Activated naive CD4-positive, alpha-beta T cell treated with anti-CD3 and anti-CD28 coated beads, Interleukin-2, amount 50 U/mL, for 72 hours (primary cell): Measurements from ENCODE around the gene TPBGL. TPM values are rescaled to one million over a fixed set of nuclear protein-coding genes. Genes with fewer than 3 reads are reported as not detected.
A peak's percentile ranks its signal among the peaks of the same experiment; 100 is the strongest.

Experiments used
- ATAC-seq, 2 donors: fragments of 150-1000 bp; cut with Tn5 transposase; 2 replicates each; pipeline ENCODE4 v1.10.0; 2021; ENCODE audit warnings: mild to moderate bottlenecking in 2 of 2, moderate library complexity in 2 of 2
- DNase-seq, 2 donors: peaks; one replicate each; pipeline ENCODE4 v3.0.0; 2021 to 2022; ENCODE audit warnings: low spot score in 2 of 2
- H3K27ac Mint-ChIP-seq, 2 donors: one replicate each; pipeline ENCODE4 v1.8.0; 2022; ENCODE audit warnings: mild to moderate bottlenecking in 2 of 2, mixed read lengths in 2 of 2
- H3K36me3 Mint-ChIP-seq, 2 donors: one replicate each; pipeline ENCODE4 v1.8.0; 2022; ENCODE audit warnings: mixed read lengths in 2 of 2
- H3K9me3 Mint-ChIP-seq, 2 donors: one replicate each; pipeline ENCODE4 v1.8.0; 2022; ENCODE audit warnings: mixed read lengths in 2 of 2
- total RNA-seq, 2 donors: library from RNA; stranded (reverse); gene quantifications; one replicate each; pipeline ENCODE4 v1.2.3, GENCODE V29; 2022

TPBGL gene, protein sequence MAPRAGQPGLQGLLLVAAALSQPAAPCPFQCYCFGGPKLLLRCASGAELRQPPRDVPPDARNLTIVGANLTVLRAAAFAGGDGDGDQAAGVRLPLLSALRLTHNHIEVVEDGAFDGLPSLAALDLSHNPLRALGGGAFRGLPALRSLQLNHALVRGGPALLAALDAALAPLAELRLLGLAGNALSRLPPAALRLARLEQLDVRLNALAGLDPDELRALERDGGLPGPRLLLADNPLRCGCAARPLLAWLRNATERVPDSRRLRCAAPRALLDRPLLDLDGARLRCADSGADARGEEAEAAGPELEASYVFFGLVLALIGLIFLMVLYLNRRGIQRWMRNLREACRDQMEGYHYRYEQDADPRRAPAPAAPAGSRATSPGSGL
- under 1 TPM; 0.07 to 0.68 TPM for total RNA-seq

DNA sequence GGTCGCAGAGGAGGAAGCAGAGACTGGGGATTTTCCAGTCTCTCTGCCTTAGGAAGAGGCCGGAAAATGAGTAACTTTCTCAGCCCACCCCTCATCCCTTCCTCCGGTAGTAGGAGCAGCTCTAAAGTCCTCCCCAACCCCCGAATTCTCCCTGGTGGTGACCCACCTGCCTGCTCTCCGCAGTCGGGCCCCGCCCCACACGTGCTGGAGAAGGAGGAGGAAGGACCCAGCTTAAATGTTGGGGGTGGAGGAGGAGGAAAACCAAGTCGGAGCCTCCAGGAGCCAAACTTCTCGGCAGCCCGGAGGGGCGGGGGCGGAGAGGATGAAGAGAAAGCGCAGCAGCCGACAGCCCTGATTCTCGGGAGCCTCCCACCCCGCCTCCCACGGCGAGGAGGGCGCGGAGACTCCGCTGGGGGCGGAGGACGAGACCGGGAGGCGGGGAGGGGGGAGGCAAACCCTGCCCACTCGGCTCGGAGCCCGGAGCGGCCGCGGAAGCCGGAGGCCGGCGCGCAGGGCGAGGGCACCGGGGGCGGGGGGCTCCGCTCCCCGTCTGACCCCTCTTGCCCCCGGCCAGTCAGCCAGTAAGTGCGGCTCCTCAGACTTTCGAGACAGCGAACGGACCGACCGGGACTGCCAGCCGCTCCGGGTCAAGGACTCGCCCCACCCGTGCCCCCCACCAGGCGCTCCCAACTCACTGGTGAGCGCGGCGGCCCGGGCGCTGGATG, at the start of gene TPBGL:
TSS of gene TPBGL (plus strand) at position 464 of the 725 bp plus-strand sequence. CDS start 276 bp downstream, outside the sequence.
- Mint-ChIP-seq H3K9me3 (no peaks in the 10 kb centered on the region), H3K36me3 (no peaks in the 10 kb centered on the region), H3K27ac (no peak within 1 kb of the TSS)
- no peak for ATAC-seq
- DNase-seq = peak in 1 of 2 donors; percentile 27

DNA sequence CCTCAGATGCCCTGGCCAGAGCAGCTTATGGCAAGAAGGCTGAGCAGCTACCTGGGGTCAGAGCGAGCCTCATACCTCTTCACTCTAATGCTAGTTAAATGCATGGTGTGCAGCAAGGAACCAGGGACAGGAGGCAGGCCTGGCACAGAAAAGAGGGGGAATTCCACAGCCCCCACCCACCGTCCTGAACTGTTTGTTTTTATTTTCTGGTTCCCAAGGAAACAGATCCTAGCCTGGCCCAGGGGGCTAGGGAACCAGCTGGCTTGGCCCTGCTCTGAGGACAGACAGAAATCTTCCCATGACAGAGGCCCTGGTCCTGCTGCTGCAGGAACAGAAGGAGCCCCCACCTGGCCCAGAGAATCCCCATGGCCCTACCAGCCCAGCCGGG, 49.2 kb upstream of the TPBGL start:
- ATAC-seq = no peak

DNA sequence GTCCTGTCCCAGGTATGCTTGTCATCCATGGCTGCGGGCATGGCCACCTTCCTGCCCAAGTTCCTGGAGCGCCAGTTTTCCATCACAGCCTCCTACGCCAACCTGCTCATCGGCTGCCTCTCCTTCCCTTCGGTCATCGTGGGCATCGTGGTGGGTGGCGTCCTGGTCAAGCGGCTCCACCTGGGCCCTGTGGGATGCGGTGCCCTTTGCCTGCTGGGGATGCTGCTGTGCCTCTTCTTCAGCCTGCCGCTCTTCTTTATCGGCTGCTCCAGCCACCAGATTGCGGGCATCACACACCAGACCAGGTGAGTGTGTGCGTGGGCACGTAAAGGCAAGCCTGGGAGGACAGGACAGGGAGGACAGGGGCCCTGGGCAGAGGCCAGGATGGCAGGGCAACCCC, 47.3 kb upstream of the TPBGL start:
- Mint-ChIP-seq H3K27ac (no peak overlapping the region), H3K9me3 (no peaks in the 10 kb centered on the region), H3K36me3 (no peaks in the 10 kb centered on the region)
- ATAC-seq = no peak
- no peak for DNase-seq

More for the DNA sequence above, 49.2 kb upstream of the TPBGL start:
- no peak for DNase-seq
- Mint-ChIP-seq H3K27ac (no peak overlapping the region), H3K36me3 (no peaks in the 10 kb centered on the region), H3K9me3 (no peaks in the 10 kb centered on the region)

DNA sequence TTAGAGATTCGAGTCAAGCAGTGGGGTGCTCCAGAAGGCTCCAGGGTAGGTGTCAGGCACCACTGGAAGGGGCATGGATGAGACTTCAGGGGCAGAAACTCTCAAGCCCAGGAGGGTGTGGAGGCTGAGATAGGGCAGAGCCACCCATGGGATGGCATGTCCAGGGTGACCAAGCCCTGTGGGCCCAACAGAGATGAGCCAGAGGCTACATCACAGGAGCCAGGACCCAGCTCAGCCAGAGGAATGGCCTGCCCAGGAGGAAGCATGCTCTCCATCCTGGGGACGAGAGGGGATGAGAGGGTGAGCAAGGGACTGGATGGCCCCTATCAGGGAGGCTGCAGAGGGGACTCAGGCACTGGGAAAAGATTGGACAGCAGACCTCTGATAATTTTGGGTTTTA, 46.9 kb upstream of the TPBGL start:
- DNase-seq = no peak
- Mint-ChIP-seq H3K36me3 (no peaks in the 10 kb centered on the region), H3K9me3 (no peaks in the 10 kb centered on the region), H3K27ac (no peak overlapping the region)
- no peak for ATAC-seq

DNA sequence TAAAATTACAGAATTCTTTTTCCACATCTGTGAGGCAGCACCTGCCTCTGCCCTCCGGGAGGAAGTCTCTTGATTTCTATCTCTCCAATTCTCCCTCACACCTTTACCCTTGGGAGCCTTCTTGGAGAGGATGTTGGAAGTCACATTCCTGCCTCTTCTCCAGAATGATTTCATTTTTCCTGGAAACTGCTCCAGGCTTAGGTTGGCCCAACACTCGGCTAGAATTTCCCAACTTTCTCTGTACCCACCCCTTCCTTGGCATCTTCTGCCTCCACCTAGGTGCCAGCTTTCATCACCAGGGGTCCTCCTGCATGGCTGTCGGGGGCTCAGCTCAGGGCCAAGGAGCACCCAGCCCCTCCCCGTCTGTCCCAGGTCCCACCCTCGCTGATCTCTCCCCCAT, 46.4 kb upstream of the TPBGL start:
- Mint-ChIP-seq H3K9me3 (no peaks in the 10 kb centered on the region), H3K27ac (no peak overlapping the region), H3K36me3 (no peaks in the 10 kb centered on the region)
- no peak for ATAC-seq
- no peak for DNase-seq

DNA sequence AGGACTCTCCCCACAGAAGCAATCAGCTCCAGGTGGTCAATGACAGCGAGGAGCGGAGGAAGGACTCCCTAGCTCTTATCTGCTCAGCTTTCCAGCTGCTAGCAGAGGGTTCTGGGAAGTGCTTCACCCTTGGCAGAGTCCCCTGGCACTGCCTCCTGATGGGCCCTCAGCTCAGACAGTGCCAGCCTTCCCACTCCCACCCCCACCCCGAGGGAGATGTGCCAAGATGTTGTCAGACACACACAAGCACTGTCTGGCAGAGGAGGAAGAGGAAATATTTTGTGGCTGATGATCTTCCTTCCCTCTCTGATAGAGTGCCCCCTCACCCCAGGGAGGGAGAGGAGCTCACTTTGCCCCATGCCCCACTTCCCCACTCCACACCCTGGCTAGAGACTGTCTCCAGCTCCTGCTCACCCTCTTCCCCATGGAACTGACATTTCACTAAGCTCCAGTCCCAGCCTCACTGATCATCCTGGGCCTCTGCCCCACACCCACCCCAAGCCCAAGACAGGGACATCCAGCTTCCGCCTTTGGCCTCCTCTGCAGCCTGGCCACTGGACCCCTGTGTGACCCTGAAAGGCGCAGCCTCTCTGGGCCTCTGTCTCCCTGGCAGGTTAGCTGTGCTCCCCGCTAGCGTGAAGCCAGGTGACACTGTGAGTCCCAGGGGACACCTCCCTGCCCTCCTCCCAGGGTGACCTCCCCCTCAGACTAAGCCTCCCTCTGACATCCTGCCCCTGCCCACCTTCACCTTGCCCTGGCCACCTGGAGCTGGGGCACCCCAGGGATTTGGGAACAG, 45.2 kb upstream of the TPBGL start:
- no peaks in the 10 kb centered on the region for H3K36me3 Mint-ChIP-seq
- H3K27ac Mint-ChIP-seq = no peak overlapping the region
- no peak for DNase-seq
- ATAC-seq = no peak
- no peaks in the 10 kb centered on the region for H3K9me3 Mint-ChIP-seq

DNA sequence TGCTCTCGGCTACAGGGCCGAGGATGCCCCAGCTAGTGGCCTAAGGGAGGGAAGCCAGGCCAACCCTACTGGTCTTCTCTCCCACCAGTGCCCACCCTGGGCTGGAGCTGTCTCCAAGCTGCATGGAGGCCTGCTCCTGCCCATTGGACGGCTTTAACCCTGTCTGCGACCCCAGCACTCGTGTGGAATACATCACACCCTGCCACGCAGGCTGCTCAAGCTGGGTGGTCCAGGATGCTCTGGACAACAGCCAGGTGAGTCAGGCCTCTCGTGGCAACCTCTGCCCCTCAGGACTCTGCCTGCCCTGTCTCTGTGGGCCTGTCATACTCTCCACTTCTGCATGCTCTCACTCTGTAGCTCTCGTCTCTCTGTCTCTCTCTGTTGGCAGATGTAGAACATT, 44.1 kb upstream of the TPBGL start:
- ATAC-seq (no peak), DNase-seq (no peak)
- Mint-ChIP-seq H3K36me3 (no peaks in the 10 kb centered on the region), H3K9me3 (no peaks in the 10 kb centered on the region), H3K27ac (no peak overlapping the region)

DNA sequence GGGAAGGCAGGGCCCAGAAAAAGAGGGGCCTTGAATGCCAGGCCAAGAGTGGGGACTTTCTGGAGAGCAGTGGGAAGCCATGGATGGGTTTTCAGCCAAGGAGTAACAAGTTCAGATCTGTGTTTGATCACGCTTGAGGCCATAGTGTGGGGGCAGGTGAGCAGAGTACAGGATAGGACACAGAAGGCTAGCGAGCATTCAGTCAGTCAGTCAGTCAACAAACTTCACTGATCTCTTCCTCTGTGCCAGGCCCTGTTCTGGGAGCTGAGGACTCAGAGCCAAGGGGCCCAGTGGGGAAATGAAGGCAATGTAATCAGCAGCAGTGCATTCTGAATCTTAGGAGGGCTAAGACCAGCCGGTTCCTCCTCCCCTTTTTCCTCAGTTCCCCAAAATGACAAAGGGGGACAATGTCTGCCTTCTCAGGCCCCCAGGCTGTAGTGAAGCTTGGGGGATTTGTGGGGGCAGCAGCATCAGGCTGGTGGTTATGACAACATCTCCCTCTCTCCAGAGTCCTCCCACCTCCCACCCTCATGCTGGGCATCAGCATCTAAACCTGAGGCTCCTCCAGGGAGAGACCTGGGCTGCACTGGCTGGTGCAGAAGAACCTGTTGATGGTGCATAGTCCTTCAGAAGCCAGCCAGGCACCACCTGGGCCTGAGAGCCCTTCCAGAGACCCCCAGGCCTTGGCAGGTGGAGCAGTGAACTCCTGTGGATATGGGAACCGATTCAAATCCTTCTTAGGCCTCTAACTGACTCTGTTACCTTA, 42.9 kb upstream of the TPBGL start:
- DNase-seq = no peak
- no peaks in the 10 kb centered on the region for H3K9me3 Mint-ChIP-seq
- no peaks in the 10 kb centered on the region for H3K36me3 Mint-ChIP-seq
- H3K27ac Mint-ChIP-seq = no peak overlapping the region
- ATAC-seq = no peak

DNA sequence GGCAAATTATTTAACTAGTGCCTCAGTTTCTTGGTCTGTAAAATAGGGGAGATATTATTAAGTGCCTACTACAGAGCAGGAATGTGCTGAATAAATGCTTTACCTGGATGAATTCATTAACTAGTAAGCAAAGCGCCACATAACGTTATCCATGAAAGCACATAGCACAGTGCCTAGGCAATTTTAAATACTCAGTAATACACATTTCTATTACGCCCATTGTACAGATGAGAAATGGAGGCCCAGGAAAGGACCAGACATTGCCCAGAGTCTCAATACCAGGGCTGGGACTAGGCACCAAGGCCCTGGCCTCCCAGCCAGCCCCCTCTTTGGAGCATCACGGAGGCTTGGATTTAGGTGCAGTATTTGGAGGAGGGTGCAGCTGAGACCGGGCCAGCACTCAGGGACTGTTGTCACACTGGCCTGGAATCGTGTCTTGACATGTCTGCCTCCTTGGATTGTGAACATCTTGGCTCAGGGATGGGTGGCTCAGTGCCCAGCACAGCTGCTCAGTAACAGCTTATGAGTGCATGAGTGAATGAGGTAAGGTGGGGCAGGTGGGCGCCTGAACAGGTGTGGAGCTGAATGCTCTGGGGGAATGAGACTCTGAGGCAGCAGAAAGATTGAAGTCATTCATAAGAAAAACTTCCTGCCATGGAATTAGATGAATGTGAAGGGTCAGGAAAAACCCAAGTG, 42.1 kb upstream of the TPBGL start:
- DNase-seq (no peak), ATAC-seq (no peak)
- no peaks in the 10 kb centered on the region for H3K36me3 Mint-ChIP-seq
- H3K27ac Mint-ChIP-seq = peak overlapping the region in 1 of 2 donors; percentile 2
- no peaks in the 10 kb centered on the region for H3K9me3 Mint-ChIP-seq

DNA sequence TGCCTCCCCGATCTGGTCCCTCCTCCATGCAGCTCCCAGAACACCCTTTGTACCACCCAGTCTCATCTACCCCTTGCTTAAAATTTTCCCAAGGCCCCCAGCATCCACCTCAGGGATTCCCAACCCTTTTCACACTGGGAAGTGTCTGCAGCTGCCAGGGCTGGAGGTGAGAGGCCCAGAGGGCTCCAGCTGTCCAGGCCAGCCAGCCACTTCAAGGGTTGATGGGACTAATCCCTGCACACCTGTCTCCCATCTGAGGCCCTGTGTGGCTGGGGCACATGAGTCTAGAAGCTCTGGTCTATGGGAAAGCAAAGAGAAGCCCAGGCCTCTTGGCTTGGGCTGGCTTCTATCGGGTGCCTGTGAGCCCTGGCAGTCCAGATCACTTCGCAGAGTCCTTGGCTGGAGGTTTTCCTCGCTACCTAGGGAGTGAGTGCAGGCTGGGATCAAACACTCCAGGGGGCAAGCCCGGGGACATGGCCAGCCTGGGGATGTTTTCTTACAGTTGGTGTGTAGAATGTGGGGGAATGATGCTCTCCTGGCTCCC, 41.1 kb upstream of the TPBGL start:
- Mint-ChIP-seq H3K27ac (peak overlapping the region; percentile 2 to 12), H3K36me3 (no peaks in the 10 kb centered on the region), H3K9me3 (no peaks in the 10 kb centered on the region)
- ATAC-seq (no peak), DNase-seq (no peak)

DNA sequence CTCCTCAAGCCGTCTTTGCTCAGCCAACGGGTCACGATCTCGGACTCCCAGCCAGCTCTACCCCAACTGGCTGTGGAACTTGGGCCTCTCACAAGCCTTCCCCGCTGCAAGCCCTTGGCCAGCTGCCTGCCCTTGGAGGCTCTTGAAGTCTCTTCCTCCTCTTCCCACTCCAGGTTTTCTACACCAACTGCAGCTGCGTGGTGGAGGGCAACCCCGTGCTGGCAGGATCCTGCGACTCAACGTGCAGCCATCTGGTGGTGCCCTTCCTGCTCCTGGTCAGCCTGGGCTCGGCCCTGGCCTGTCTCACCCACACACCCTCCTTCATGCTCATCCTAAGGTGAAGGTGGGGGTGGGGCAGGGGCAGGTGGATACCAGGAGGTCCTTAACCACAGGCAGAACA, 40.5 kb upstream of the TPBGL start:
- ATAC-seq (no peak), DNase-seq (no peak)
- Mint-ChIP-seq H3K36me3 (no peaks in the 10 kb centered on the region), H3K9me3 (no peaks in the 10 kb centered on the region), H3K27ac (no peak overlapping the region)

DNA sequence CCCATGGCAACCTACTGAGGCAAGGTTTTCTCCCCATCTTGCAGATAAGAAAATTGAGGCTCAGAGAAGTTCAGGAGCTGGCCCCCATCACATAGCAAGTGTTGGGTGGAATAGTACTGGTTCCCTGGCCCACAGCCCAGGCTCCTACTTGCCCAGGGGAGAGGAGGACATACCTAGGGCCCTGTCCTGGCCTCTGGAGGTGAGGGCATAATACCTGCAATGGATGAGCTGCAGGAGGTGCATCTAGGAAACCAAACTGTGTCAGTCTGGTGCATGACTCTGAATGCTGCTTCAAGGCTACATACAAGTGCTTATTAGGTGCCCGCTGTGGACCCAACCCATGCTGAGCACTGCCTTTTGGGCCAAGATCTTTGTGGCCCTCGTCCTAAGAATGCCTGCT, 40.0 kb upstream of the TPBGL start:
- ATAC-seq = no peak
- Mint-ChIP-seq H3K36me3 (no peaks in the 10 kb centered on the region), H3K9me3 (no peaks in the 10 kb centered on the region), H3K27ac (no peak overlapping the region)
- no peak for DNase-seq

DNA sequence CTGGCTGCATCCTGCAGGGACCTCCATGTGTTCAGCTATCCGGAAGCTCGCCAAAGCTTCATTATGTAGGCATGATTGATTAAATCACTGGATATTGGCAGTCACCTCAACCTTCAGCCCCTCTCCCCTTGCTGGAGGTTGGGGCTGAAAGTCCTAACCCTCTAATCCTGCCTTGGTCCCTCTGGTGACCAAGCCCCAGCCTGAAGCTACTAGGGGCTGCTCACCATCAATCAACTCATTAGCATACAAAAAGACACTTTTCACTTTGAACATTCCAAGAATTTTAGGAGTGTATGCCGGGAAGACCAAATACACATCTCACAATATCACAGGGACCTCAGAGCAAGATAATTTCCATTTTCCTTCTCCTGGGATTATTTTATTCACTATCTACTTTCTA, 38.8 kb upstream of the TPBGL start:
- Mint-ChIP-seq H3K27ac (no peak overlapping the region), H3K36me3 (no peaks in the 10 kb centered on the region), H3K9me3 (no peaks in the 10 kb centered on the region)
- no peak for ATAC-seq
- no peak for DNase-seq

DNA sequence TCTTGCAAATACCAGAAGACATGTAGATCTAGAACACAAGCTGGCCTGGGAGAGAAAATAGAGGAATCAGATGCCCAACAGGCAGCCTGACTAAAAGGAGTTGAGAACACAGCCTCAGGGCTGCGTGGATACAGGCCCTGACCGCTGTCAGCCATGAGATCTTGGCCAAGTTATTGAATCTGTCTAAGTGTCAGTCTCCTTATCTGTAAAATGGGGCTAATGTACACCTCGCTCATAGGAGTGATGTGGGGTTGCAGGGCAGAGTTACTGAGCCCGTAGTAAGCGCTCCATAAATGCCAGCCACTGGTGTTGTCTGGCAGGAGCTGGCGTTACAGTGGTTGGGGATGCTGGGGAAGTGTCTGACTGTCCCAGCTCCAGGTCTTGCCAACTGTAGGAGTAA, 38.4 kb upstream of the TPBGL start:
- no peaks in the 10 kb centered on the region for H3K36me3 Mint-ChIP-seq
- no peak overlapping the region for H3K27ac Mint-ChIP-seq
- no peak for DNase-seq
- H3K9me3 Mint-ChIP-seq = no peaks in the 10 kb centered on the region
- ATAC-seq = no peak

DNA sequence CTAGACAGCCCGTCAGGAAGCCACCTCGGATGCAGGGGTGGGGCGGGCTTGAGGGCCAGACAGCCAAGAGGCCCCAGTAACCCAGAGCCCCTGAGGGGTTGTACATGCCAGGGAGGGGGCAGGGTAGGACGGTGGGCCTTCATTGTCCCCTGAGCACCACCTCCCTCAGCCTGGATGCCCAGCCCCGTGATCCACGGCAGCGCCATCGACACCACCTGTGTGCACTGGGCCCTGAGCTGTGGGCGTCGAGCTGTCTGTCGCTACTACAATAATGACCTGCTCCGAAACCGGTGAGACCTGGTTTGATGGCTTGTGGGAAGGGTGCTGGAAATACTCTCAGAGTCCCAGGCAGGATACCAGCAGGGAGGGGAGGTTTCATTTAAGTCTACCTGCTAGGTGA, 37.4 kb upstream of the TPBGL start:
- no peaks in the 10 kb centered on the region for H3K9me3 Mint-ChIP-seq
- ATAC-seq (no peak), DNase-seq (no peak)
- no peak overlapping the region for H3K27ac Mint-ChIP-seq
- H3K36me3 Mint-ChIP-seq = no peaks in the 10 kb centered on the region

DNA sequence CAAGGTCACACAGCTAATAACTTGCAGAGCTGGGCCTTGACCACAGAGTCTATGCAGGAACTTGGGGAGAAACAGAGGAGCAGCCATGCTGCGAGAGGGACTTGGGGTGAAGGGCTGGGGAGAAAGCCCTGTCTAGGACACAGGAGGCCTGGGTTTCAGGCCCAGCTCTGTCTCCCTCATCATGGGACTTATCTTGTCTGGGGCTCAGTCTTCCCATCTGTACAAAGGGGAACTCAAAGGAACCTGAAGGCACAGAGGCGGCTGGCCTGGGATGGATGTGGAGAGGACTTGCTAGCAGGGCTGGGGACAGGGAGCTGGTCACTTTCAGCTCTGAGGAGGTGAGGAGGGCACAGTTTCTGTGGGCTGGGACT, 36.9 kb upstream of the TPBGL start:
- Mint-ChIP-seq H3K36me3 (no peaks in the 10 kb centered on the region), H3K9me3 (no peaks in the 10 kb centered on the region), H3K27ac (no peak overlapping the region)
- ATAC-seq = no peak
- DNase-seq = no peak
